Left ventricle myocardium superior (tissue), 1 donor: ENCODE measurements around the gene STAT3. TPM values are rescaled to one million over a fixed set of nuclear protein-coding genes. Genes with fewer than 3 reads are reported as not detected.
"Not testable (repeated sequence)": the region's sequence is repeated elsewhere in the genome, so short reads cannot be mapped to it uniquely, and the experiment has no call there.

ENCODE experiments used
- ATAC-seq: fragments of 200-7000 bp; cut with Tn5 transposase; one replicate; pipeline ENCODE4 v1.9.1; 2020; ENCODE audit warnings: mild to moderate bottlenecking, moderate library complexity
- DNase-seq: peaks from one replicate; pipeline ENCODE4 v3.0.0-alpha.2; 2020
- intact Hi-C: fragments of 100-400 bp; cut with micrococcal nuclease; formaldehyde crosslinking; loops from one replicate; pipeline ENCODE4 v1.11.0; 2022
- total RNA-seq: library from RNA; stranded (reverse); fragmentation: NEBNext Ultra II Directional; extraction: Animal tissue kit (Norgen Biotek cat#: 25700); gene quantifications from one replicate; pipeline ENCODE4 v1.2.1, GENCODE V29; 2021
- donor health status: DM: no; HTN: yes; CAD: no; lungs with severe emphysema.

The STAT3 gene
- total RNA-seq, 1 donor from 2014 or later: 146 TPM

- ATAC-seq, intact Hi-C loops, DNase-seq: not testable (repeated sequence)
Measured at GRCh38 chr17:42391439-42391838, 3.2 kb upstream of the STAT3 start.

DNA sequence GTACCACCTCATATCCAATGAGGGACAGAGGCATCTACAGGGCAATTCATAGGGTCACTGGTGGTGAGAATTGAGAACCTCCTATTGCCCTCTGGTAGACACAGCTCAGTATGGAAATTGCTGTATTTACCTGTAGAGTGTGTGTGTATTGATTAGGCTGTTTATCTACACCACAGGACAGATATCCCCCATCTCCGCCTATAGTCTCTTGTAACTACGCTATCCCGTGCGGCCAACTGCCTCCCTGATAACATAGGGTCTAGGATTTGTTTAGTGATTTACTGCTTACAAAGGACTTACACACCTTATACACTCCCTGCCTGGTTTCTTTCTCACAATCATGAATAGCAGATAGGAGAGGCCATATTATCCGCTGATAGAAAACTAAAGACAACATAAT lies 1.7 kb upstream of the STAT3 start:
- ATAC-seq (no peak), DNase-seq (no peak)
- intact Hi-C loops: no loop called here

- DNase-seq: peak; percentile 42
- ATAC-seq: no peak
- intact Hi-C loops: no loop called here
Measured at GRCh38 chr17:42389135-42389417, 834 bp upstream of the STAT3 start.

DNA sequence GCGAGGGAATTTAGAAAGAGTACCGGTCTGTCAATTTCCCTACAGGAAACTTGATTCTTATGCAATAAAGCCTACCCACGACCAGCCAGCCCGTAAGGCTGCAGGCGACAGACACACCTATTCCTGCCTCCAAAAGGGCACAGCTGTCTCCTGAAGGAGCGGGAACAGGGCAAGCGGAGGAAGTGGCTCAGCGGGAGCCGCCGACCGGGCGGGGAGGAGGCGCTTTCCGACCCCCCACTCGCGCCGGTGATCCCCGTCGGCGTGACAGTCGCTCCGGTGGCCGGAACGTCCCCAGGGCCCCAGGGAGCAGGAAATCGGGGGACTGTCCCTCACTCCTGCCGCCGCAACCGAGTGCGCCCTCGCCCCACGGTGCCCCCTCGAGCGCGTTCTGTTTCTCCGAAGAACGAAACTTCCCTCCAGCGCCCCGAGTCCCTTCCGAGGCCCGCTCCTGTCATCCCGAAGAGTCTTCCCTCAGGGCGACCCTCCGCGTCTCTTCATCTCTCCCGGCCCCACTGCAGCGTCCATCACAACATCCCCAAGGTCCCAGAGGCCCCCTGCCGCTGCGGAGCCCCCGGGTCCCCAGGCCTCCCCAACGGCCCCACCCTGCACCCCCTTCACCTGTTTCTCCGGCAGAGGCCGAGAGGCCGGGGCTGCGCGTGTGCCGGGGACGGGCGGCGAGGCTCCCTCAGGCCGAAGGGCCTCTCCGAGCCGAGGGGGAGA lies 421 bp downstream of the STAT3 start:
- intact Hi-C loops: loop anchor here (2.0 kb wide), 1 partner anchor 29 kb away; no protein-coding TSS in a partner anchor
- peak; percentile 62 for DNase-seq
- ATAC-seq: peak; percentile 41

- peak; percentile 1 for ATAC-seq
- intact Hi-C loops: loop anchor here (2.0 kb wide), 1 partner anchor 30 kb away; no protein-coding TSS in a partner anchor
- DNase-seq: no peak
Measured at GRCh38 chr17:42386777-42387657, 1.2 kb downstream of the STAT3 start.

DNA sequence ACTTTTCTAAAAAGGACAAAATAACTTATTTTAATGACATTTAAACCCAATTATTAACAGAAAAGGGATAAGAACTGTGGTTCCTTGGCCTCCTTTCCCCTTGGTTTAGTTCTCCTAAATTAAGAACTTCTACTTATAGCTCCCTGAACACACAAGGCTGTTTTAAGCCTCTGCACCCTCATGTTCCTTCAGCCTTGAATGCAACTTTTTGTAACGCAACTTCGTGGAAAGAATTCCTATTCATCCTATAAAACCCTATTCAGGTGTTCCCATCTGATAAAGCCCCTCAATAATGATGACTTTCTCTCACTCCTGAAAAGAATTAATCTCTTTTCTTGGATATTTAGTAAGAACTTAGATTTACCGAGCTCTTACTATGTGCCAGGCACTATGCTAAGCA lies 6.3 kb downstream of the STAT3 start:
- ATAC-seq (peak; percentile 34), DNase-seq (no peak)
- intact Hi-C loops: no loop called here

DNA sequence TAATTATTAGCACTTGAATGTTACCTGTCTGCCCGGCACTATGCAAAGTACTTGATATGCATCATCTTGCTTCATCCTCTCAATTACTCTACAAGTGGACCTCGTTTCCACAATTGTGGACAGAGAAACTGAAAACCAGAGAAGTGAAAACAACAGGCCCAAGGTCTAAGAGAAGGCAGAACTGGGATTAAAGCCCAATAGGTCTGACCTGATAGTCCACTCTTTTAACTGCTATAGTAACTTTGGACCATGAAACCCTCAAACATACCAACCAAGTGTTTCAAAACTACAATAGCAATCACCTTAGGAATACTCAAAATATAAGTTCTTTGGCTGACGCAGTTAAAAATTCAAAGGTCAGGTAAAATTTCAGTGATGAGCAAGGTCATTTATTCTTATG lies 7.3 kb downstream of the STAT3 start:
- DNase-seq (no peak), ATAC-seq (no peak)
- intact Hi-C loops: no loop called here

DNA sequence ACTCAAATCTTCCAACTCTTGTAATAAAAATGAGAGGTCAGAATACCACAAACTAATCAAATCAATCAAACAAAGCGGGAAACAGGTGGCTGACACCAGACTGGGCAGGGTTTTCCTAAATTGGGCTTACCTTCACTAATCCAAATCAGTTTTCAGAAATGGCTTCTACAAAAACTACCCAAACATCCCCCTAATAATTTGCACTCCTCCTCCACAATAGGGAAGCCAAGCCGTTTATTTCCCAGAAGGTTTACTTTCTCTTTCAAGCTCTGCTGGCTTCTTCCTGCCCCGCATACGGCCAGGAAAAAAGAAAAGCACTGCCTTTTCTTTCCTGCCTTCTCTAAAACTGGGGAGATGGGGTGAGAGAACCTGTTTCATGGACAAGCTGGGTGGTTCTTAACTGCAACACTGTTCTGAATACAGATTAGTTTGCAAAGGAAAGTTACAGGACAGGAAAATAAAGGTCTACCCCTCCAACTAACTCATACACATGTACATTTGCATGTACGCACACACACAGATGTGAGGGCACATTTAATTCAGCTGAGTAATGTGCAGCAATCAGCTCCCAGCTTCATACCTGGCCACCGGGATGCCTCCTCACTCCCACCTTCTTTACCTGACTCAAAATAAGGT lies 9.2 kb downstream of the STAT3 start:
- ATAC-seq (peak; percentile 61), DNase-seq (no peak)
- intact Hi-C loops: no loop called here

DNA sequence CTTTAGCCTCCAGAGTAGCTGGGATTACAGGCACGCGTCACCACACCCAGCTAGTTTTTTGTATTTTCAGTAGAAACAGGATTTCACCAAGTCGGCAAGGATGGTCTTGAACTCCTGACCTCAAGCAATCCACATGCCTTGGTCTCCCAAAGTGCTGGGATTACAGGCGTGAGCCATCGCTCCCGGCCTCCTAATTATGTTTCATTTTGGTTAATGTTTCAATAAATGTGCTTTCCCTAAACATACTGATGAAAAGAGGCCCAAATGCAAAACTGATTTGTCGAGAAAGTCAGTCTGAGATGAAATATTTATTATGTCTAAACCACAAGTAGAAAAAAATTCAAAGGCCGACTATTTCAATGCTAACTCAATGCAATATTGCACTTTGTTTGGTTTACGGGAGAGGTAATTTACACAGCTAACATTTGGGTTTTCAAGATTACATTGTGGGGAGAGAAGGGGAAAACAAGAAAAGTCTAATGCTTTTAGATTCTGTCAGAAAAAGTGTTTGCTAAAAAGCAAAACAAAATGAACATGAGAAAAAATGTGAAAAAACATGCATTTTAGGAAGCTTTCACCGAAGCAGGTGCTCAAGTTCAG lies 9.8 kb downstream of the STAT3 start:
- ATAC-seq: no peak
- intact Hi-C loops: no loop called here
- no peak for DNase-seq

- intact Hi-C loops: no loop called here
- no peak for DNase-seq
- ATAC-seq: no peak
Measured at GRCh38 chr17:42373896-42374295, 14.3 kb downstream of the STAT3 start.

GRCh38 chr17:42372142-42372541 lies 16.1 kb downstream of the STAT3 start:
- DNase-seq: no peak
- no peak for ATAC-seq
- intact Hi-C loops: no loop called here

- ATAC-seq, intact Hi-C loops: not testable (repeated sequence)
Measured at GRCh38 chr17:42368797-42369561, 19.3 kb downstream of the STAT3 start.

GRCh38 chr17:42368310-42368709 lies 19.9 kb downstream of the STAT3 start:
- DNase-seq, ATAC-seq, intact Hi-C loops: not testable (repeated sequence)

More at GRCh38 chr17:42368797-42369561, 19.3 kb downstream of the STAT3 start:
- DNase-seq: not testable (repeated sequence)

DNA sequence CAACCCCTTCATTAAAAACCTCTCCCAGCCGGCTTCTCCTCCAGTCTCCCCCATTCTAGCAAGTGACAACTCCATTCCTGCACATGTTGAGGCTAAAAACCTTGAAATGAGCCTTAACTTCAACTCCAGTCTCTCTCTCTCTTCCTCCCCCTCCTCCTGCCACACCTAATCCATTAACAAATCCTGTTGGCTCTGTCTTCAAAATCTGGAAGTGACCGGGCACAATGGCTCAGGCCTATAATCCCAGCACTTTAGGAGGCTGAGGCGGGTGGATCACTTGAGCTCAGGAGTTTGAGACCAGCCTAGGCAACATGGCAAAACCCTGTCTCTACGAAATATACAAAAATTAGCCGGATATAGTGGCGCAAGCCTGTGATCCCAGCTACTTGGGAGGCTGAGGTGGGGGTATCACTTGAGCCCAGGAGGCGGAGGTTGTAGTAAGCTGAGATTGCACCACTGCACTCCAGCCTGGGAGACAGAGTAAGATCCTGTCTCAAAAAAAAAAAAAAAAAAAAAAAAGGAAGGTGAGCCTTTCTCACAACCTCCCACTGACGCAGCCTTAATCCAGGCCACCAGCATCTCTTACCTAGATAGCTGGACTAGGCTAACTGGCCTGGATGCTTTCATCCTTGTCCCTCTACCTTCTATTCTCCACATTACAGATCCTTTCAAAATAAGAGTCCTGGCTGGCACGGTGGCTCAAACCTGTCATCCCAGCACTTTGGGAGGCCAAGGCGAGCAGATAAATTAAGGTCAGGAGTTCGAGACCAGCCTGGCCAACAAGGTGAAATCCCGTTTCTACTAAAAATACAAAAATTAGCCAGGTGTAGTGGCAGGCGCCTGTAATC lies 21.8 kb downstream of the STAT3 start:
- ATAC-seq, intact Hi-C loops, DNase-seq: not testable (repeated sequence)

DNA sequence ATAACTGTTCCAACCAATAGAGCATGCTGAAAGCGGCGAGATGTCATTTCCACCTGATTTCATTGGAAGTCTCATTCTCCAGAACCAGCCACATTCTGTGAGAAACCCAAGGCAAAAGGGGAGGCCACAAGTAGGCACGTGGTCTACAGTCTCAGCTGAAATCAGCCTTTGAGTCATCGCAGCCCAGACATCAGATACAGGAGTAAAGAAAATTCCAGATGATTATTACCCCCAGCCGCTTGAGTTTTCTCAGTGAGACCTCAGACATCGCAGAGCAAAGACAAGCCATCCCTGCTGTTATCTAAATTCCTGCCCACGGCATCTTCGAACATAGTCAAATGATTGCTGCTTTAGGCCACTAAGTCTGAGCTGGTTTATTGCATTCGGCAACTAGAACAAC lies 23.1 kb downstream of the STAT3 start:
- DNase-seq (no peak), ATAC-seq (no peak)
- intact Hi-C loops: no loop called here

GRCh38 chr17:42363767-42364585 lies 24.3 kb downstream of the STAT3 start:
- ATAC-seq: no peak

DNA sequence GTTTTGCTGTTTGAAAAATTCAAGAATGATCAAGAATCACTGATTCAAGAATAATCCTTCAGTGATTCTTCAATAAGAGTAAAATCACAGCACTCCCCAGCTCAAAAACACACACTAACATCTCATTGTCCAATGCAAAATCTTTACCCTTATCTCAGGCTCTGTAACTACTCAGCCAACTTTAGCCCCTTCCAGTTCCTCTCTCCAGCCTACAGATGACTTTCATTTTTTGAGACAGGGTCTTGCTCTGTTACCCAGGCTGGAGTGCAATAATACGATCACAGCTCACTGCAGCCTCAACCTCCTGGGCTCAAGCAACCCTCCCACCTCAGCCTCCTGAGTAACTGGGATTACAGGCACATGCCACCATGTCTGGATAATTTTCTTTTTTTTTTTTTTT lies 25.0 kb downstream of the STAT3 start:
- DNase-seq (no peak), ATAC-seq (no peak)
- intact Hi-C loops: no loop called here

More at GRCh38 chr17:42363767-42364585, 24.3 kb downstream of the STAT3 start:
- DNase-seq: no peak
- intact Hi-C loops: no loop called here
